Bronchial epithelial cell (primary cell): ENCODE measurements around the gene MRTFA. TPM values are rescaled to one million over a fixed set of nuclear protein-coding genes. Genes with fewer than 3 reads are reported as not detected.

Source experiments
- DNase-seq: peaks from one replicate; pipeline ENCODE4 v3.0.0-alpha.2; 2010; ENCODE audit warnings: low read depth
- FAIRE-seq: peaks from 2 replicates; lab custom pipeline; 2011; peaks lifted over from hg19 to GRCh38; lab: Jason Lieb, UNC
- H3K27me3 ChIP-seq: 2 replicates; pipeline ENCODE4 v1.5.1; 2011; ENCODE audit warnings: low read length; ENCODE audit not compliant: control insufficient read depth, insufficient read depth
- H3K36me3 ChIP-seq: 2 replicates; pipeline ENCODE4 v1.5.1; 2011; ENCODE audit warnings: low read length; ENCODE audit not compliant: control insufficient read depth, insufficient read depth
- H3K4me3 ChIP-seq: 2 replicates; pipeline ENCODE4 v1.5.1; 2011; ENCODE audit warnings: mild to moderate bottlenecking, low read depth, low read length, control low read depth
- total RNA-seq: library from RNA; depleted of rRNA; stranded (reverse); fragments of >200 nt; gene quantifications from 2 replicates; pipeline ENCODE4 v1.2.1, GENCODE V29; 2014
- TF ChIP-seq, protein P1 (sequence below): IDR thresholded peaks from 2 replicates; pipeline ENCODE4 v1.5.1; 2011; ENCODE audit warnings: mild to moderate bottlenecking, moderate library complexity, low read length, control low read depth, inconsistent platforms; ENCODE audit not compliant: insufficient read depth, severe bottlenecking

The MRTFA gene
- total RNA-seq, 1 donor from 2014 or later: 25.3 TPM

DNA sequence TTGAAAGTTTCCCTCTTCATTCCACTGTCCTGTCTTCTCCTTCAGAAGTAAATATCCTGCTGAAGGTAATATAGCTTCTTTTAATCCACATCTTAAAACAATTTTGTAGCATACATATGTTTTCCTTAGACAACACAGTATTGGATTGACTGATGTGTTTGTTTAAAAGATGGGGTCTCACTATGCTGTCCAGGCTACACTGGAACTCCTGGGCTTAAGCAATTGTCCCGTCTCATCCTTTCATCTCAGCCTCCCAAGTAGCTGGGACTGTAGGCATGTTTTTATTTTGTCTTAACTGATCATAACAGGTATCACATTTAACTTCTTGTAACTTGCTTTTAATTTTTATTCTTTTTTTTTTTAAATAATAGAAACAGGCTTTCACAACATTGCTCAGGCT is 55.9 kb downstream of the MRTFA start:
- no peak for DNase-seq
- Histone ChIP-seq H3K36me3 (peaks cover 2% of the 10 kb centered on the region), H3K4me3 (no peak overlapping the region), H3K27me3 (no peaks in the 10 kb centered on the region)
- no peak for FAIRE-seq
- TF ChIP-seq, protein P1, sequence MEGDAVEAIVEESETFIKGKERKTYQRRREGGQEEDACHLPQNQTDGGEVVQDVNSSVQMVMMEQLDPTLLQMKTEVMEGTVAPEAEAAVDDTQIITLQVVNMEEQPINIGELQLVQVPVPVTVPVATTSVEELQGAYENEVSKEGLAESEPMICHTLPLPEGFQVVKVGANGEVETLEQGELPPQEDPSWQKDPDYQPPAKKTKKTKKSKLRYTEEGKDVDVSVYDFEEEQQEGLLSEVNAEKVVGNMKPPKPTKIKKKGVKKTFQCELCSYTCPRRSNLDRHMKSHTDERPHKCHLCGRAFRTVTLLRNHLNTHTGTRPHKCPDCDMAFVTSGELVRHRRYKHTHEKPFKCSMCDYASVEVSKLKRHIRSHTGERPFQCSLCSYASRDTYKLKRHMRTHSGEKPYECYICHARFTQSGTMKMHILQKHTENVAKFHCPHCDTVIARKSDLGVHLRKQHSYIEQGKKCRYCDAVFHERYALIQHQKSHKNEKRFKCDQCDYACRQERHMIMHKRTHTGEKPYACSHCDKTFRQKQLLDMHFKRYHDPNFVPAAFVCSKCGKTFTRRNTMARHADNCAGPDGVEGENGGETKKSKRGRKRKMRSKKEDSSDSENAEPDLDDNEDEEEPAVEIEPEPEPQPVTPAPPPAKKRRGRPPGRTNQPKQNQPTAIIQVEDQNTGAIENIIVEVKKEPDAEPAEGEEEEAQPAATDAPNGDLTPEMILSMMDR: no peak

DNA sequence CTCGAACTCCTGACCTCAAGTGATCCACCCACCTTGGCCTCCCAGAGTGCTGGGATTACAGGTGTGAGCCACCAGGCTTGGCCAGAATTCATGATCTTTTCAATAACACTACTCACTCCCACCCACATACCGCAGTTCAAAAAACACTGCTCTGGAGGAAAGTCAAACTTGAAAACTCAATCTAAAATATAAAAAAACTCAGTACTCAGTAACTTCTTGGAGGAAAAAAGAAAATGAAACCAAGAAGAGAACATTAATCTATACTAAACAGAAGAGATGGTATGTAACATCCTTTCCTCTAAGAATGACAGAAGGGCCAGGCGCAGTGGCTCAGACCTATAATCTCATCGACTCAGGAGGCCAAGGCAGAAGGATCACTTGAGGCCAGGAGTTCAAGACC is 58.3 kb downstream of the MRTFA start:
- Histone ChIP-seq H3K36me3 (no peaks in the 10 kb centered on the region), H3K27me3 (no peaks in the 10 kb centered on the region), H3K4me3 (no peak overlapping the region)
- TF ChIP-seq, protein P1: no peak
- FAIRE-seq (no peak), DNase-seq (no peak)

GRCh38 chr22:40572976-40573375 is 63.5 kb downstream of the MRTFA start:
- Histone ChIP-seq H3K27me3 (no peaks in the 10 kb centered on the region), H3K4me3 (no peak overlapping the region), H3K36me3 (no peaks in the 10 kb centered on the region)
- DNase-seq: no peak
- FAIRE-seq: no peak
- TF ChIP-seq, protein P1: no peak

DNA sequence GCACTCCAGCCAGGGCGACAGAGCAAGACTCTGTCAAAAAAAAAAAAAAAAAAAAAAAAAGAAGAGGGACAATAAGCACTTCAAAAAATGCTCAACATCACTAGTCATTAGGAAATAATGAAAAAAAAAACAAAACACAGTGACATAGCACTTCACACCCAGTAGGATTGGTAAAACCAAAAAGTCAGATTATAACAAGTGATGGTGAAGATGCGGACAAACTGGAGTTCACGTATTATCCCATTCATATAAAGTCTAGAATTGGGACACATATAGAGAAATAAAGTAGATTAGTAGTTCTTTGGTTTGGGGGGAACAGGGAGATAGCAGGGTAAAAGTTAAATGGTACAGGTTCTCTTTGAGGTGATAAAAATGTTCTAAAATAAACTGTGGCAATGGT is 64.6 kb downstream of the MRTFA start:
- FAIRE-seq (no peak), DNase-seq (no peak)
- H3K36me3 ChIP-seq: no peaks in the 10 kb centered on the region
- no peaks in the 10 kb centered on the region for H3K27me3 ChIP-seq
- TF ChIP-seq, protein P1: no peak
- no peak overlapping the region for H3K4me3 ChIP-seq

- Histone ChIP-seq H3K4me3 (no peak overlapping the region), H3K36me3 (no peaks in the 10 kb centered on the region), H3K27me3 (no peaks in the 10 kb centered on the region)
- DNase-seq (no peak), FAIRE-seq (no peak)
- TF ChIP-seq, protein P1: no peak
Observed at GRCh38 chr22:40567626-40568328, 68.7 kb downstream of the MRTFA start.

DNA sequence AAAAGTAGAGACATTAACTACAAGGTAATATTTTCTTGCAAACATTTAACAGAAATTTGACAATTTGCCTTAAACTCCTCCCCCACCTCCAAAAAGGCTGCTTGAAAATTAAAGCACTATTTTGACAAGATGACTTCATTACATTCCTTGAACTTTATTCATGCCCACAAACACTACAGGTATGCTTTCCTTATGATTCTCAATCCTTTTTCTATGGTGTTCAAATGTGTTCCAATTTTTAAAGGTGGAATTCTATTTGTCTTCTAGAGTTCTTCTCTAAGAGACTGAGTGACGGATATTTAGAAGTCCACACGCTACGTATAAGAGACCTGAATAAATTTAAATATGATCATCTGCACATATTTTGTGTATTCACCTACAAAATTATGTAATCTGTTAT is 69.4 kb downstream of the MRTFA start:
- TF ChIP-seq, protein P1: no peak
- Histone ChIP-seq H3K27me3 (no peaks in the 10 kb centered on the region), H3K4me3 (no peak overlapping the region), H3K36me3 (no peaks in the 10 kb centered on the region)
- DNase-seq (peak; percentile 82), FAIRE-seq (no peak)
